ENCODE data around the gene NKPD1.
A peak's percentile ranks its signal among the peaks of the same experiment; 100 is the strongest.
"Not testable (repeated sequence)": the region's sequence is repeated elsewhere in the genome, so short reads cannot be mapped to it uniquely, and the experiment has no call there.

The NKPD1 gene

DNA sequence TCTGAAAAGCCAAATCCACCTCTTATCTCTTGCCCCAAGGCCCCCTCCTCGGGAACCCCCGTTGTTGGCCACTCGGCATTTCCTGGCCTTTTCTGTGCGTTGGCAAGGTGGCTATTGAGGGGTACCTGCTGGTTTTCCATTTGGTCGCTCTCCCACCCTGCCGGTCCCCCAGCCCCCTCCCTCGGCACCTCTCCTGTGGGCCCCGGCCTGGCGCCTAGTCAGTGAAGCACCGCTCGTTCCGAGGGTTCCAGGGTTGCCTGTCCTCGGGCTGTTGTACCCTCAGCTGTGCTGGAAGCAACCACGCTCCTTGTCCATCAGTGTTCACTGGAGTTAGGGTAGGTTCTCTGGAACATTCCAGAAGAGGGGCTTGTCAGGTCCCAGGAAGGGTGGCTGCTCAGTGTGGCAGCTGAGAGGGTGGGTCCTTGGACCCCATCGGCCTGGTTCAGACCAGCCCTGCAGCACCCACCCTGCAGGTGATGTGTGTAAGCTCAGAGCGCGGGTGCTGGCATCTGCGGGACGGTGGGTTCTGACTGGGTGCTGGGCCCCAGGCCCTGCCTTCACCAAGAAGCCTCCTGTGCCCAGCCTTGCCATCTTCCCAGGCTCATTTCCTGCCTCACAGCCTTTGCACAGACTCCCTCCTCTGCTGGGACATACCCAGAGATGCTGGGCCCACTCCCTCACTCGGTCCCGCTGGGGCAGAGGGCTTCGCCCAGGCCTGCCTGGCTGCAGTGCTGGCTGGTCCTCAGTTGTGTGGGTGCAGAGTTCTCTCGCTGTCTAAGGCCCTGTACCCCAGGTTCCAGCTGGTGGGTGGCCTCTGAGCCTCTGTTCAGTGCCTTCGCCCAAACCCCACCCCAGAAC lies 21.3 kb downstream of the NKPD1 start:
- no peak for DNase-seq

DNA sequence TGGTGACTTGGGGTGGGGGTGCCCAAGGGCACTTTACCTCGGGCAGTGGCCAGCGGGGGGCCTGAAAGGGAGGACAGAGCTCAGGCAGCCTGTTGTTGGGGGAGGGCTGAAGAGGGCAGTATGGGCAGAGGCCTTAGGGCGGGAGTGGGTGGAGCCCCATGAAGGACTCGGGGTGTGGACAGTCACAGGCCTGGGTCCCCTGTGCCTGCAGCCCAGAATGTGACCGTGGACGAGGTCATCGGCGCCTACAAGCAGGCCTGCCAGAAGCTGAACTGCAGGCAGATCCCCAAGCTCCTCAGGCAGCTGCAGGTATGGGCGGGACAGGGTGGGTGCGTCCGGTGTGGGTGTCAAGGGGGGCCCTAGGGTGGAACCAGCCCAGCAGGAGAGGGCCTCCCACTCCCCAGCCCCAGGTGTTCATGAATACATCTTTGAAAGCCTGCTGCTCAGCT lies 22.5 kb downstream of the NKPD1 start:
- DNase-seq = no peak

- no peak for DNase-seq
Observed at GRCh38 chr19:45137179-45137761, 23.5 kb downstream of the NKPD1 start.

GRCh38 chr19:45136507-45137178 lies 24.1 kb downstream of the NKPD1 start:
- no peak for DNase-seq

GRCh38 chr19:45135176-45135885 lies 25.5 kb downstream of the NKPD1 start:
- no peak for DNase-seq

GRCh38 chr19:45133661-45134060 lies 27.1 kb downstream of the NKPD1 start:
- DNase-seq = no peak

DNA sequence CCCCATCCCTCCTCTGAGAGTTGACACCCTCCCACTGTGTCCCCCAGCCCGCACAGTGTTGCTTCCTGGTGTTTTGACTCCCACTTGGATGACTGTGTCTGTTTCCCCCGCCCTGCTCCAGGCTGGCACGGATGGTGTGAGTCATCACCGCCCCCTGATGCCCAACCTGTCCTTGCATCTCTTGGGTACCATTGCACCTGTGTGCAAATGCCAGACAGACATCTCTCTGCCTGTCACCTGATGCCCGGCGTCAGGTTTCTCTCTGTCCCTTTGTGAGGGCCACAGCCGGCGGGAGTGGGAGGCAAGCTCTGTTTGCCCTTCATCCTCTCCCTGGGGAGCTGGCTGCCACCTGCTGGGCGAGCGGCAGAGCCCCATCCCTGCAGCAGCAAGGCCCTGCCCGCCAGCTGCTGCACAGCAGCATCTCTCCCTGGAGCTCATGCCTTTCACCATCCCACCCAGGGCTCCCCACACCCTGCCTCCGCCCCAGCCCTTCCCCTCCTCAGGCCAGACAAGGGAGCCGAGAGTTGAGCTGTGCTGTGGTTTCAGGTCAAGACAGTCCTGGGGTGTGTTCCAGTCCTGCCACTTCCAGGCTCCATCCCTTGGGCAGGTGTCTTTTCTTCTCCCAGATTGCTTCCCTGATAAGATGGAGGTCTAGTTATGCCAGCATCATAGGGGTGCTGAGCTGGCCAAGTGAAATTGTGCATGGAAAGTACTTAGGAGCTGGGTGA lies 29.7 kb downstream of the NKPD1 start:
- no peak for DNase-seq

DNA sequence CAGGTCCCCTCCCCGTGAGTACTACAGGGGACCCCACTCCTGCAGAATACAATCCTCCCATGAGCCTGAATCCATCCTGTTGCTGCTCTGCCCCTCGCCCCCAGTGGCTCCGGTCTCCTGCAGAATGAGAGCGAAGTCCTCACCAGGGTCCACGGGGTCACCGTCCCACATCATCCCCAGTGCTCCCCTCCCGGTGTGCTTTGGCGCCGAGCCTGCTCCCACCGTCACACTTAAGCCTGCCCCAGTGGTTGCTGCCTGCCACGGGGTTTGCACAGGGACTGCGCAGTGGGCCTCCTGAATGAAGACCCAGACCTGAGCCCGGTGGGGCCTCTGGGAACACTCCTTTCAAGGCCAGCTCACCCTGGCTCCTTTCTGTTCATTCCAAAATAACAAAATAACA lies 30.5 kb downstream of the NKPD1 start:
- no peak for DNase-seq

DNA sequence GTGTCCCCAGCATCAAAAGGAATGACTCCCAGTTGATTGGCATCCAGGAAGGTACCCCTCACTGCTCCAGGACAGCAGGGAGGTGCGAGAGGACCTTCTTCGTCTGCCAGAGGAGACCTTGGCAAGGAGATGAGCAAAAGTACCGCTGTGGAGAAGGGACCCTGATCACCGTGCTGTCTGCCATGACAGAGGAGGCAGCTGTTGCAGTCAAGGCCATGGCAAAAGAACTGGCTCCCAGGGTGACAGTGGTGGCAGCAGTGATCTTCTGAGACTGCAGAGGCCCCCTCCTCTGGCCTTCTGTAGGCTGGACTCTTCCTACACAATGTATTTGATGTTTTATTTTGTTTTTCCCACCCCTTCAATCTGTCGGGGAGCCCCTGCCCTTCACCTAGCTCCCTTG lies 32.0 kb downstream of the NKPD1 start:
- no peak for DNase-seq

- DNase-seq = no peak
Observed at GRCh38 chr19:45128146-45128545, 32.6 kb downstream of the NKPD1 start.

DNA sequence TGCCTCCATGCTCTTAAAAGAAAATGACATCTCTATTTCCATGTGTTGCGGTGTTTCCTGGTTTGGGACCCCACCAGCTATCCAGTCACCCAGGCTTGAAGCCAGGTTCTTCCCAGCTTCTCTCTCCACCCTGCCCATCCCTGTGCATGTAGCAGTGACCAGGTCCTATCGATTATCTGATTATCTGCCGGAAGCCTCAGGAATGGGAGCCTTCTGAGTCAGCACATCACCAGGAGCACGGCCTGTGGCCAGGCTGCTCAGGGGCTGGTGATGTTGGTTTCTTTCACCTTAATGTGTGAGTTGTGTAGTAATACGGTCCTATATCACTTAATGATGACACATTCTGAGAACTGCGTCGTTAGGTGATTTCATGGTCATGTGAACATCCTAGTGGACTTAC lies 34.1 kb downstream of the NKPD1 start:
- DNase-seq = no peak

DNA sequence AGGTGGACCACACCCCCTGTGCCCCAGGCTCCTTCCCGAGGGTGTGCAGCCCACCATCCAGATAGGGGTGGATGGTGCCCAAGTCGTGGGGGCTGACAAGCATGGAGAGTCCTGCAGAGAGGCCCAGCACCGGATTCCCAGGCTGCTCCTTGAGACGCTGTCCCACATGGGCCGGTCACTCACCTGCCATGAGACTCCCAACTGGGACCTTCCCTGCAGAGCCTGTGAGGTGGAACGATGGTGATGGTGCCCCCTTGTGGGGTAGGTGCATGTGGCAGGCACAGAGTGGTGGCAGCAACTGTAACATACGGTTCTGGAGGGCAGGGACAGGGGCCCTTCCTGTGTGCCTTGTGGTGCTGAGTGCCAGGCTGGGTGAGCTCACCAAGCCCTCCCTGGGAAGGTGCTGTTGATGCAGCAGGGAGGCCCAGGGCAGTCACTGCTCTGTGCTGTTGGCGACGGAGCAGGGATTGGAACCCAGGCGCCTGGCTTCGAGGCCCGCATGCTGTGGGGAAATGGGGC lies 34.7 kb downstream of the NKPD1 start:
- peak; percentile 26 to 66 (median 44) for DNase-seq

- no peak for DNase-seq
Observed at GRCh38 chr19:45125360-45125759, 35.4 kb downstream of the NKPD1 start.

GRCh38 chr19:45124021-45124420 lies 36.8 kb downstream of the NKPD1 start:
- DNase-seq = no peak

- DNase-seq = no peak
Observed at GRCh38 chr19:45123440-45123850, 37.3 kb downstream of the NKPD1 start.

GRCh38 chr19:45122832-45123231 lies 38.0 kb downstream of the NKPD1 start:
- no peak for DNase-seq

GRCh38 chr19:45121827-45122345 lies 38.9 kb downstream of the NKPD1 start:
- DNase-seq = no peak

DNA sequence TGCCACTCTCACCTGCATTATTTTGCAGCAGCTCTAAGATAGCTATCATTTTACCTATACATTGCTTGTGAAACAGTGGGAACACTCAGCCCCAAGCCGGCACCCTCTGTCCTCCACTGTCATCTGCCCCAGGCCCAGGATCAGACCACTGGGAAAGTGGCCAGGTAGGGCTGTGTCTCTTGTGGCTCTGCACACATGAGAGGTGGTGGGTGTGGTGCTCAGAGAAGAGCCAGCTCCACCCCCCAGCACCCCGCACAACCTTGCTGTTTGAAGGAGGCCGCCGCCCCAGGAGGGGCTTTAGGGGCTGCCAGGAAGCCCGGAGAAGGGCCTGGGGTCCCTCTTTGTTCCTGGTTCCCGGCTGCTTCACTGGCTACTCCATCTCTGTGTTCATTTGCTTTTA lies 41.2 kb downstream of the NKPD1 start:
- DNase-seq = no peak

GRCh38 chr19:45118591-45119355 lies 42.0 kb downstream of the NKPD1 start:
- not testable (repeated sequence) for DNase-seq

GRCh38 chr19:45118106-45118505 lies 42.7 kb downstream of the NKPD1 start:
- DNase-seq = peak in 1 of 6 experiments; percentile 13

GRCh38 chr19:45117671-45118070 lies 43.1 kb downstream of the NKPD1 start:
- no peak for DNase-seq

Data from stimulated activated naive CD4-positive, alpha-beta T cell (primary cell).